Mesenchymal stem cell (in vitro differentiated cells and primary cell): ENCODE measurements around the gene ZC3H6.
A peak's percentile ranks its signal among the peaks of the same experiment; 100 is the strongest.

ENCODE experiments used
- DNase-seq: peaks from one replicate; pipeline ENCODE4 v3.0.0-alpha.2; 2013
- H2AFZ ChIP-seq: one replicate; pipeline ENCODE4 v1.6.1; 2013; ENCODE audit warnings: low read depth, mild to moderate bottlenecking, control low read depth, inconsistent platforms, low read length, moderate library complexity
- H2AK5ac ChIP-seq: 2 replicates; pipeline ENCODE4 v1.6.1; 2013; ENCODE audit warnings: low read length, moderate library complexity, mild to moderate bottlenecking, inconsistent platforms; ENCODE audit not compliant: severe bottlenecking
- H2BK120ac ChIP-seq: one replicate; pipeline ENCODE4 v1.6.1; 2013; ENCODE audit warnings: low read depth, mild to moderate bottlenecking, inconsistent platforms, low read length, moderate library complexity
- H2BK12ac ChIP-seq, 2 experiments: one replicate each; pipeline ENCODE4 v1.6.1; 2013; ENCODE audit warnings: inconsistent platforms in 2 of 2, low read length in 2 of 2, mild to moderate bottlenecking in 2 of 2, moderate library complexity in 2 of 2, control low read depth in 1 of 2
- H2BK15ac ChIP-seq: one replicate; pipeline ENCODE4 v1.6.1; 2013; ENCODE audit warnings: mild to moderate bottlenecking, low read depth, inconsistent platforms; ENCODE audit not compliant: poor library complexity, severe bottlenecking
- H2BK5ac ChIP-seq: 2 replicates; pipeline ENCODE4 v1.6.1; 2013; ENCODE audit warnings: low read depth, mild to moderate bottlenecking, low read length, control low read depth, inconsistent platforms; ENCODE audit not compliant: poor library complexity, severe bottlenecking
- H3K14ac ChIP-seq, 2 experiments: one replicate each; pipeline ENCODE4 v1.6.1; 2013; ENCODE audit warnings: inconsistent platforms in 2 of 2, low read length in 2 of 2, control low read depth in 1 of 2, mild to moderate bottlenecking in 1 of 2, moderate library complexity in 1 of 2
- H3K18ac ChIP-seq, 2 experiments: one replicate each; pipeline ENCODE4 v1.6.1; 2013; ENCODE audit warnings: inconsistent platforms in 2 of 2, low read length in 2 of 2, control low read depth in 1 of 2, low read depth in 1 of 2, mild to moderate bottlenecking in 1 of 2
- H3K23ac ChIP-seq, 2 experiments: one replicate each; pipeline ENCODE4 v1.6.1; 2013; ENCODE audit warnings: inconsistent platforms in 2 of 2, low read length in 2 of 2, mild to moderate bottlenecking in 2 of 2, moderate library complexity in 2 of 2, control low read depth in 1 of 2
- H3K27ac ChIP-seq: 2 replicates; pipeline ENCODE4 v1.5.1; 2013; ENCODE audit warnings: mild to moderate bottlenecking, moderate library complexity, low read length, control low read depth, inconsistent platforms; ENCODE audit not compliant: poor library complexity, severe bottlenecking
- H3K27me3 ChIP-seq, 2 experiments: 2 replicates each; pipeline versions ENCODE4 v1.6.1 to v1.7.0; 2013; ENCODE audit warnings: low read length in 2 of 2, mild to moderate bottlenecking in 2 of 2, moderate library complexity in 2 of 2, control low read depth in 1 of 2, inconsistent platforms in 1 of 2; ENCODE audit not compliant: control insufficient read depth in 1 of 2, insufficient read depth in 1 of 2
- H3K36me3 ChIP-seq, 2 experiments: 2 replicates each; pipeline versions ENCODE4 v1.6.1 to v1.7.0; 2013; ENCODE audit warnings: low read length in 2 of 2, control low read depth in 1 of 2, inconsistent platforms in 1 of 2, low read depth in 1 of 2, mild to moderate bottlenecking in 1 of 2; ENCODE audit not compliant: insufficient read depth in 2 of 2, control insufficient read depth in 1 of 2
- H3K4ac ChIP-seq, 2 experiments: one replicate each; pipeline ENCODE4 v1.6.1; 2013; ENCODE audit warnings: inconsistent platforms in 2 of 2, low read length in 2 of 2, mild to moderate bottlenecking in 2 of 2, moderate library complexity in 2 of 2, control low read depth in 1 of 2, low read depth in 1 of 2
- H3K4me1 ChIP-seq: 2 replicates; pipeline ENCODE4 v1.6.1; 2013; ENCODE audit warnings: low read depth, low read length, control low read depth; ENCODE audit not compliant: control insufficient read depth, insufficient read depth
- H3K4me2 ChIP-seq: 2 replicates; pipeline ENCODE4 v1.6.1; 2013; ENCODE audit warnings: low read length, mild to moderate bottlenecking, inconsistent platforms; ENCODE audit not compliant: poor library complexity, severe bottlenecking
- H3K4me3 ChIP-seq, 2 experiments: 2 replicates each; pipeline versions ENCODE4 v1.5.1 to v1.7.0; 2013; ENCODE audit warnings: low read length in 2 of 2, mild to moderate bottlenecking in 2 of 2, control low read depth in 1 of 2, low read depth in 1 of 2; ENCODE audit not compliant: insufficient read depth in 1 of 2
- H3K79me1 ChIP-seq: replicated peaks from 2 replicates; pipeline ENCODE4 v1.6.1; 2013; ENCODE audit warnings: mild to moderate bottlenecking, control low read depth, low read length, inconsistent platforms; ENCODE audit not compliant: poor library complexity, severe bottlenecking
- H3K9ac ChIP-seq: 2 replicates; pipeline ENCODE4 v1.7.0; 2013; ENCODE audit warnings: mild to moderate bottlenecking, low read length, moderate library complexity
- H3K9me3 ChIP-seq: 2 replicates; pipeline ENCODE4 v1.7.0; 2013; ENCODE audit warnings: mild to moderate bottlenecking, low read length; ENCODE audit not compliant: control insufficient read depth
- H4K8ac ChIP-seq: one replicate; pipeline ENCODE4 v1.6.1; 2013; ENCODE audit warnings: inconsistent platforms, mild to moderate bottlenecking, low read length, moderate library complexity
- H4K91ac ChIP-seq: one replicate; pipeline ENCODE4 v1.6.1; 2013; ENCODE audit warnings: mild to moderate bottlenecking, low read length, inconsistent platforms
- WGBS: methylation state at CpG from one replicate; pipeline ENCODE4 v1.1.7; 2013; ENCODE audit warnings: mixed read lengths; 5-methylcytosine and 5-hydroxymethylcytosine counted together

ZC3H6 gene

DNA sequence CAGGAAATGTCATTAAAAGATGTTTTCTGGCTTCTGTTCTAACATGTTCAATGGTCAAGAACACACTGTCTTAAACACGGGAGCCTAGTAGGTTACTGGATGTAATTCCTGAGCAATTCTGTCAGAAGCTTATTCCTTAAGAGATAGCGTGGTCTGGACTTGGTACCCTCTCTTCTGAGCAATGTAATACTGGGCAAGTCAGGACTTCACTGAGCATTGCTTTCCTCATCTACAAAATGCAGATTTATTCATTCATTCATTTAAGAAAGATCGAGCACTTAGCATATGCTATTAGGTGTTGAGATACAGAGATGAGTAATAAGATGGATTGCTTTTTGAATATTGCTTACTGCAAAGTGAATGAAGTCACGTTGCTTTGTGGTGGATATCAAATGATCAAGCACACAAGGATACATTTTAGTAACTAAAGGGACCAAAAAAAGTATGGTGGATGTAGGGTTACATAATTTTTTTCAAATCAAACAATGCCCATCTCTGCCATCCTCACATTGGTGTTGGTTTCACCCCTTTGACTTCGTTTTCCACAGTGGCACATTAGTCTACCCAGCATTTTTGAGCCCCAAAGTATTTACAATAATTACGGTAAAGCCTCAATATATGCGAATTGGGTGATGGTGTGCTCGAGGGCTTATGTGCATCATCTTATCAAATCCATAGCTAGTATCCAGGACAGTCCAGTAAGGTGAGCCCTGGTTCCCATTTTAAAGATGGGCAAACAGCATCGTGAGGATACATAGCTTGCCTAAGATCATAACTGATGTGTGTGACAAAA is 65.3 kb downstream of the ZC3H6 start:
- Histone ChIP-seq H3K79me1 (no peaks in the 10 kb centered on the region), H3K27me3 (peaks cover 0 to 3% of the 10 kb centered on the region in 2 experiments), H3K9me3 (no peaks in the 10 kb centered on the region), H2AK5ac (no peak overlapping the region), H3K4me1 (no peaks in the 10 kb centered on the region), H3K4ac (no peak overlapping the region), H3K23ac (no peak overlapping the region), H3K27ac (no peak overlapping the region), H3K4me2 (no peak overlapping the region), H2AFZ (no peak overlapping the region), H3K9ac (no peak overlapping the region), H2BK120ac (no peak overlapping the region), H3K18ac (no peak overlapping the region), H3K4me3 (no peak overlapping the region), H4K8ac (no peak overlapping the region), H2BK12ac (no peak overlapping the region), H2BK15ac (no peak overlapping the region), H3K14ac (no peak overlapping the region), H4K91ac (no peak overlapping the region), H2BK5ac (no peak overlapping the region), H3K36me3 (no peaks in the 10 kb centered on the region)
- no peak for DNase-seq
- WGBS, result 86% methylated on average over 9 of the region's 9 CpGs

DNA sequence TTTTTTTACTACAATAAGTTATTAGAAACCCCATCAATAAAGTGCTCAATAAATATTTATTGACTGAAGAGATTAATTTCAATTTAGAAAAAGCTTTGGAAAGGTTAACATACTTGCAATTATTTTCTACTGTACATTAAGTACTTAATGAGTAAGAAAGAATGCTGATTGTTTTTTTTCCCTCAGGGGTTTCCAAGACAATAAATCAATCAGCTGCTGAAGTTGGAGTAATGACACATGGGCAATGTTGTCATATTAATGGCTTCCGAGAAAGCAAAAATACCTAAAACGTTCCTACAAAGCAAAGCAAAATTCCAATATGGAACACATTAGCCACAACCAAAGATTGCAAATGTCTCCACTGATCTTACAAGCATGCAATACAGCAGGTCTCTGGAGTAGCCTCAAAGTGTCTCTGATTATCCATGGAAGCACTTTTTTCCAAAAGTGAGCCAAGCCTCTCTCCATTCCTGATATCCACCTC is 66.7 kb downstream of the ZC3H6 start:
- 79% methylated on average over 2 of the region's 2 CpGs for WGBS
- Histone ChIP-seq H3K4me3 (no peak overlapping the region), H4K91ac (no peak overlapping the region), H2BK120ac (no peak overlapping the region), H3K4me2 (no peak overlapping the region), H3K23ac (no peak overlapping the region), H3K14ac (no peak overlapping the region), H4K8ac (no peak overlapping the region), H2BK12ac (no peak overlapping the region), H2BK5ac (no peak overlapping the region), H3K27me3 (peaks cover 0 to 3% of the 10 kb centered on the region in 2 experiments), H3K36me3 (no peaks in the 10 kb centered on the region), H3K79me1 (no peaks in the 10 kb centered on the region), H3K18ac (no peak overlapping the region), H3K27ac (no peak overlapping the region), H2BK15ac (no peak overlapping the region), H3K9ac (no peak overlapping the region), H2AK5ac (no peak overlapping the region), H2AFZ (no peak overlapping the region), H3K4me1 (no peaks in the 10 kb centered on the region), H3K9me3 (no peaks in the 10 kb centered on the region), H3K4ac (no peak overlapping the region)
- no peak for DNase-seq

- DNase-seq, result no peak
- Histone ChIP-seq H2AFZ (no peak overlapping the region), H3K4me3 (no peak overlapping the region), H4K8ac (no peak overlapping the region), H2BK120ac (no peak overlapping the region), H3K4ac (no peak overlapping the region), H3K4me2 (no peak overlapping the region), H3K9me3 (no peaks in the 10 kb centered on the region), H3K27me3 (peaks cover 0 to 3% of the 10 kb centered on the region in 2 experiments), H4K91ac (no peak overlapping the region), H3K4me1 (no peaks in the 10 kb centered on the region), H3K23ac (no peak overlapping the region), H2BK15ac (no peak overlapping the region), H3K79me1 (no peaks in the 10 kb centered on the region), H3K14ac (no peak overlapping the region), H3K36me3 (no peaks in the 10 kb centered on the region), H2BK5ac (no peak overlapping the region), H2BK12ac (no peak overlapping the region), H2AK5ac (no peak overlapping the region), H3K27ac (no peak overlapping the region), H3K18ac (no peak overlapping the region), H3K9ac (peak overlapping the region; percentile 47)
- 78% methylated on average over 1 of the region's 1 CpG for WGBS
Observed at GRCh38 chr2:112343827-112344585, 68.6 kb downstream of the ZC3H6 start.
